Activated CD4-positive, alpha-beta T cell treated with anti-CD3 and anti-CD28 coated beads for 4 hours (primary cell): Measurements from ENCODE around the gene ZNF503.

Experiments used
- DNase-seq, 2 donors: peaks; one replicate each; pipeline ENCODE4 v3.0.0-alpha.2; 2020

The ZNF503 gene

DNA sequence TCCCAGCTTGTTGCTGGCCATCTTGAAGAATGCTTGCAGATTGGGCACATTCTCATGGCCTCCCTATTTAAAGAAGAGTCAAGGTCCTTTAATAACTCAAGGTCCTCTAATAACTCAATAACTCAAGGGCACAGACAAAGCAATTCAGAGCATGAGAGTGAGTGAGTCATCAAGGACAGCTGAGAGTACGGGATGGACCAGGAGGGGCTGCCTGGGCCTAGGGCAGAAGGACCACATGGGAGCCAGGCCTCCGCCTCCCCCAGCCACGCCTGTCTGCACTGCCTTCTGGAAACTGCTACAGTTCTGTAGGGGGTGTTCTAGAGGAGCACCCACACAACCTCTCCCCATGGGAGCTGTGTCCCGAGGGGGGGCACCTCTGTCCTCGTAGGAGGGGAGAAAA lies 48.9 kb downstream of the ZNF503 start:
- no peak for DNase-seq

DNA sequence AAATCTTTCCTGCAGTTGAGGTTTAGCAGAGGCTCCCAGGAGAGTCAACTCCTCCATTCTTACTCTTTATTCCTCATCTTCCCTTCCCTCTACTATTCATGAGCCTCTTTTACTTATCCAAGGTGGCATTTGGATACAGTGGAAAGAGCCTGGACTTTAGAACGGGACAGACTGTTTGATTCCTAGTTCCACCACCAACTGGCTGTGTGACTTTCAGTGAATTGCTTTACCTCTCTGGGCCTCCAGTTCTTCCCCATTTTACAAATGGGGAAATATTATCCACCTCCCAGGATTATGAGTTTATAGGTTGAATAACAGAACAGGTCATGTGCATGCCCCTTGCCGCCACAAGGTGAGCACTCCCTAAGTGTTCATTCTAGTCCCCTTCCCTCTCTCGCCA lies 49.9 kb downstream of the ZNF503 start:
- no peak for DNase-seq

DNA sequence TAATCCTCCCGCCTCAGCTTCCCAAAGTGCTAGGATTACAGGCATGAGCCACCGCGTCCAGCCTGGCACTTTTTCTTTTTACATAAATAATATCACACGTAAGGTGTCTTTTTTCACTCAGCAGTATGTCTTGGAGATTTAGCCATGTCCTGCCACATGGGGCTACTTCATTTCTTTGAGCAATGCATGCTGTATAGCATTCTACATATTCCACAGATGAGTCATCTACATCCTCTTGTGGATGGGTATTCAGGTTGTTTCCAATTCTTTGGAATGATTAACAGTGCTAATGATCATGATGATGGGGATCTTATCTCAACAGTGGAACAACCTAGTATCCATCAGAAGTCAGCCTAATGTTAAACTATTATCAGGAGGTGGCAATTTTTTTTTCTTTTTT lies 50.8 kb downstream of the ZNF503 start:
- DNase-seq = no peak
